NCI-H2196 treated with DMSO at 0.1 percent for 48 hours (cell line): ENCODE results near the gene OLFML1.
"Not testable (repeated sequence)": the region's sequence is repeated elsewhere in the genome, so short reads cannot be mapped to it uniquely, and the experiment has no call there.

Source experiments
- DNase-seq: peaks from one replicate; lab custom pipeline; 2025; ENCODE audit not compliant: unreplicated experiment; lab: John Stamatoyannopoulos, UW

OLFML1 gene

GRCh38 chr11:7511401-7511800 is 26.1 kb downstream of the OLFML1 start:
- peak; percentile 84 for DNase-seq

DNA sequence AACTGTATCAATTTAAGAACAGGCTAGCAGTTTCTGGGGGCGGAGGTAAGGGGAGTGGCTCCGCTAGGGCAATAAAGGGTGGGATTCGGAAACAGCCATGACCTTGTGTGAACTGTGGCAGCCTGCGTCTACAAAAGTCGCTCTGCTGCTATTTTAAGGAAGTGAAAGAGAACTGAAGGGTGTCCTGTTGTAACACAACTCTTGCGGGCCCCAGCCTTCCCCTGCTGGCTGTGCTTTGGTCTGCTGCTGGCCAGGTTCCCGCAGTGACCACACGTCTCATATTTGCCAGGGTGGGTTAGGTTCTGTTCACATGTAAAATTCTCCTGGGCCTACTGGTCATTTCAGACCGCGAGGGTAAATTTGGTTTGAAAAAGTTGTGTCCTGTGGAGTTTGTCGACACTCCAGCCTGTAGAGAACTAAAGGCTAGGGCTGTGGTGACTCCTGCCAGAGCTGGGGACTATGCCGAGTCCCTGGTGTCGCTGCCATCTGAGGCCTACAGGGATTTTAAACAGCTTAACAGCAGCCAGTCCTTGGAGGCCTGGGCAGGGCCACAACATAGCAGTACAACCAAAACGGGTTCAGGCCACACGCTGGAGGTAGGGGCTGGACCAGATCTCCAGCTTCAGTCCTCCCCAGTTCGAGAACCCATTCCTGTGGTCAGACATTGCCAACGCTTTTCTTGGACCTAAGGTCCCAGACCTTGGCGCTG is 27.4 kb downstream of the OLFML1 start:
- no peak for DNase-seq

GRCh38 chr11:7513234-7514098 is 28.2 kb downstream of the OLFML1 start, which contains the start of gene PPFIBP2:
Gene PPFIBP2 (plus strand): TSS chr11:7513999. CDS start chr11:7549476, 35,477 bp downstream.
- peak; percentile 84 for DNase-seq

- no peak for DNase-seq
These were observed 28.8 kb downstream of the OLFML1 start for GRCh38 chr11:7514099-7514591.

GRCh38 chr11:7515447-7515886 is 30.2 kb downstream of the OLFML1 start:
- no peak for DNase-seq

- DNase-seq, result no peak
These were observed 31.2 kb downstream of the OLFML1 start for GRCh38 chr11:7516475-7516874.

- DNase-seq, result not testable (repeated sequence)
These were observed 32.4 kb downstream of the OLFML1 start for GRCh38 chr11:7517743-7518142.

- DNase-seq, result no peak
These were observed 33.7 kb downstream of the OLFML1 start for GRCh38 chr11:7518811-7519562.

- no peak for DNase-seq
These were observed 35.0 kb downstream of the OLFML1 start for GRCh38 chr11:7520011-7520942.

- no peak for DNase-seq
These were observed 35.7 kb downstream of the OLFML1 start for GRCh38 chr11:7520981-7521487.

DNA sequence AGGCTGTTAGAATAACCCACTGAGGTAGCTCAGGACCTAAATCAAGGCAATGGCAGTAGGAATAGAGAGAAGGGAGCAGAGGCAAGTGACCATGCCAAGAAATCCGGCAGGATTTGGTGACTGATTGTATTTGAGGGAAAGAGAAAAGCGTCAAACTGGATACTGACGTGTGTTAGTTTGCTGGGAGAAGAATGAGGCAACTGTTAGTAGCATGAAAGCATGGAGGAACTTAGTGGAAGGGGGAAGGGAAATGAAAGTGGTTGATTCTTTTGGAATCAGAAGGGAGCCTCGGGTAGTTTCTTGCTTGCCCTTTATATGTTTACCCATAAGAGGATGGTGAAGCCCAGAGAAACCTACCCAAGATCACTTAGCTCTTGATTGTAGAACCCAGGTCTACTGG is 36.8 kb downstream of the OLFML1 start:
- DNase-seq, result no peak

DNA sequence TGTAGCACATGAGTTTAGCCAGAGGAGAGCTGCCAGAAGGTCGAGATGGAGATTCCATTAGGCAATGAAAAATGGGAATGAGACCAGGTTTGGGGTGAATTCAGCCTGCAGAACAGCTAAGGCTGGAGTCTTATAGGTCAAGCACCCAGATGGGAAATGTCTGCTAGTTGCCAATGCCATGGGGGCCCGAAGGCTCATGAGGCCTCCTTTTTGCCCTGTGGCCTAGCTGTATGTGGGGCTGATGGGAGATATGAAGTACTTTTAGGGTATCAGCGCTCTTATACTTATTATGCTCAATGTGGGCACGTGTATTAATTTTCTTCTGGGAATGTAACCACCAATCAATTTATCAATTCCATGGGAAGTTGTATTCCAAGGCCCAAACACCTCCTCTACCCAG is 37.2 kb downstream of the OLFML1 start:
- no peak for DNase-seq

GRCh38 chr11:7523416-7524210 is 38.3 kb downstream of the OLFML1 start:
- DNase-seq, result no peak

DNA sequence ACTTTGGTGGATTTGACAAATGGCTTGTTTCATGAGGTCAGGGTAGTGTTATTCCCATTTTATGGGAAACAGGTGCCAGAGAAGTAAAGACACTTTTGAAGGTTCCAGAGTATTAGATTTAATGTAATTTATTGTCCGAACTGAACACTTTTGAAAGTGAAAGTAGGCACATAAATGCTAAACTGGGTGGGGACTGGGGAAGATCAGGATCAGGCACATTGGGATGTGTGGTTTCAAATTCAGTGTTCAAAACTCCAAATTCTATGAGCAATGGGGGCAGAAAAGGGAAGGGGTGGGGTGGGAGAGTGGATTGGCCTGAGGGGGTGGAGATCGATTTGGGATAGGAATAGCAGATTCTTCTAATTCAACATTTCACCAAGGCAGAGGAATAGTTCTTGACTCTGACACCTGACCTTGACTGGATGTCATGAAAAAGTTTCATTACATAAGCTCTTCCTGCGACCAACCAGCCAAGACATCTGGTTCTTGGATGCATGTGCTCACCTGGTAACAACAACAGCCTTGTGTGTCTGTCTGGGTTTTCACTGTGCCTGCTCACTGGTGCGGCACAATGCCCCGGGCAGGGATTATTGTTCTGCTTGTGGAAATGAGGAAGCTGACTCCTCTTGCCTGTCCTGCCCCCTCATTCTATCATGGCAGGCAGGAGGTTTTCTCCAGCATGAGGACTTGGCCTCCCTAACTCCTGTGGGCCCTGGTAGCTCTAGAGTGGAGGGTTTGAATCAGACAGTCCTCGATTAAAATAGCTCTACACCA is 39.3 kb downstream of the OLFML1 start:
- no peak for DNase-seq

- DNase-seq, result no peak
These were observed 40.1 kb downstream of the OLFML1 start for GRCh38 chr11:7525424-7525823.

GRCh38 chr11:7527029-7527428 is 41.7 kb downstream of the OLFML1 start:
- DNase-seq, result no peak

DNA sequence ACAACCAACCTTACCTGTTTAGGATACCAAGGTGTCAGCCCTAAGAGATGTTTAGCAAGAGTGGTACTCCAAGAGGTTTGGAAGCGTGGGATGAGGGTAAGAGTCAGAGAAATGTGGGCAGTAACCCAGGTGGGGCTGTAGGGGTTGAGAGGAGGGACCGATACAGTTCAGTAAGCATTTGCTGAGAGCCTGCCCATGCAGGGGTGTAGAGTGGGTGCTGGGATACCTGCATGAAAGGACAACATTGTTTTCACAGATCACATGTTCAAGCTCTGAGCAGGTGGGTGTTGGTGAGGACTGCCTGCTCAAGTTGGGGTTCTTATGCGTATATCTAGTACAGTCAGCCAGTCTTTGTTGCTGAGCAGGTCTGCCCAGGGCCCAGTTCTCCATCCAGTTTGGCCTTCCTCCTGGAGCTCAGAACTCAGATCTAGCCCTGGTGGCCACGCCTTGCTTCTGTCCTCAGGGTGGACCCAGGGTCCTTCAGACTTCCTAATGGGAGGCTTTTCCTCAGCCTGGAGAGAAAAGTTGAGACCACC is 43.3 kb downstream of the OLFML1 start:
- DNase-seq, result no peak

DNA sequence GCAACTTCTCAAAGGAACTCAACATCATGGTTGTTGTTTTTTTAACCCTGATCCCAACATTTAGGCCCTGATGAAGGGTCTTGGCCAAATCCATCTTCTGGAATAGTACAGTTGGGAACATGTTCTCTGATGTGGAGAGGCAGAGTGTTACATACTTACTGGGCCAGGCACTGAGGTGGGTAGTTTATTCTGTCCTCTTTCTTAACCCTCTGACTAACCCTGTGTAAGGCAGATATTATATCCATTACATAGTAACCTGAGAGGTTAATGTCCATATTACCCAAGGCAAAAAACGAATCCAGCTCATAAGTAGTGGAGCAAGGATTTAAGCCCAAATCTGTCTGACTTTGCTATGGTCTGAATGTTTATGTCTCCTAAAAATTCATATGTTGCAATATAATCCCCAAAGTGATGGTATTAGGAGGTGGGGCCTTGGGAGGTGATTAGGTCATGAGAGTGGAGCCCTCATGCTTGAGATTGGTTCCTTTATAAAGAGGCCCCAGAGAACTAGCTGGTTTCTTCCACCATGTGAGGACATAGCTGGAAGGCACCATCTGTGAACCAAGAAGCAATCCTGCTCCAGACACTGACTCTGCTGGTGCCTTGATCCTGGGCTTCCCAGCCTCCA is 44.8 kb downstream of the OLFML1 start:
- DNase-seq, result no peak
